WTC11 (cell line): ENCODE data around the gene APBA1. TPM values are rescaled to one million over a fixed set of nuclear protein-coding genes. Genes with fewer than 3 reads are reported as not detected.

Source experiments
- ATAC-seq: fragments of 200-7000 bp; cut with Tn5 transposase; 2 replicates; pipeline ENCODE4 v1.10.0; 2021; ENCODE audit warnings: mild to moderate bottlenecking, moderate library complexity
- CTCF ChIA-PET: fragments of 300-600 bp; sonication (Branson Sonifier 250); formaldehyde crosslinking; loops from one replicate; lab custom pipeline; 2021; ENCODE audit warnings: antibody characterized with exemption; lab: Charles Lee
- POLR2A ChIA-PET: fragments of 350-600 bp; sonication (Branson Sonifier 250); formaldehyde crosslinking; loops from one replicate; lab custom pipeline; 2021; ENCODE audit warnings: antibody characterized with exemption; lab: Charles Lee
- DNase-seq: peaks from one replicate; pipeline ENCODE4 v3.0.0; 2021; ENCODE audit warnings: low spot score
- H3K27ac Mint-ChIP-seq: 2 replicates; pipeline ENCODE4 v1.8.0; 2021; ENCODE audit warnings: mixed read lengths
- H3K27me3 Mint-ChIP-seq: 2 replicates; pipeline ENCODE4 v1.8.0; 2021; ENCODE audit warnings: low read depth, mild to moderate bottlenecking, moderate library complexity, mixed read lengths
- H3K36me3 Mint-ChIP-seq: 2 replicates; pipeline ENCODE4 v1.8.0; 2021; ENCODE audit warnings: mixed read lengths
- H3K4me1 Mint-ChIP-seq: 2 replicates; pipeline ENCODE4 v1.8.0; 2022; ENCODE audit warnings: mixed read lengths
- H3K4me3 Mint-ChIP-seq: 2 replicates; pipeline ENCODE4 v1.8.0; 2021; ENCODE audit warnings: mild to moderate bottlenecking, moderate library complexity, mixed read lengths
- H3K9me3 Mint-ChIP-seq: 2 replicates; pipeline ENCODE4 v1.8.0; 2021; ENCODE audit warnings: mixed read lengths
- GRHL2 ChIP-seq: fragments of 250-450 bp; sonication (Bioruptor Pico); IDR thresholded peaks from 2 replicates; pipeline ENCODE4 v1.8.0; 2022; ENCODE audit warnings: mild to moderate bottlenecking, moderate library complexity; ENCODE audit not compliant: insufficient replicate concordance, severe bottlenecking
- HMGA2 ChIP-seq: fragments of 250-450 bp; sonication (Bioruptor Pico); IDR thresholded peaks from 2 replicates; pipeline ENCODE4 v1.4.0; 2021; ENCODE audit warnings: mild to moderate bottlenecking, moderate library complexity
- MLX ChIP-seq: sonication (generic); formaldehyde crosslinking; IDR thresholded peaks from 2 replicates; pipeline ENCODE4 v1.8.1; 2023; ENCODE audit warnings: mild to moderate bottlenecking, missing genetic modification reagents, moderate library complexity
- NFE2L1 ChIP-seq: sonication (generic); formaldehyde crosslinking; IDR thresholded peaks from 2 replicates; pipeline ENCODE4 v1.8.1; 2023; ENCODE audit warnings: missing genetic modification reagents
- NR1H2 ChIP-seq: sonication (generic); formaldehyde crosslinking; IDR thresholded peaks from 2 replicates; pipeline ENCODE4 v1.9.0; 2021; ENCODE audit warnings: mild to moderate bottlenecking, moderate library complexity, missing genetic modification reagents
- NR2C2 ChIP-seq: sonication (generic); formaldehyde crosslinking; IDR thresholded peaks from 2 replicates; pipeline ENCODE4 v1.8.0; 2022; ENCODE audit warnings: mild to moderate bottlenecking, missing genetic modification reagents
- OVOL2 ChIP-seq: fragments of 250-450 bp; sonication (Bioruptor Pico); IDR thresholded peaks from 2 replicates; pipeline ENCODE4 v1.9.0; 2021; ENCODE audit warnings: mild to moderate bottlenecking, borderline replicate concordance
- RELA ChIP-seq: sonication (generic); formaldehyde crosslinking; IDR thresholded peaks from 2 replicates; pipeline ENCODE4 v1.8.1; 2022; ENCODE audit warnings: missing genetic modification reagents, mild to moderate bottlenecking, borderline replicate concordance
- SMAD4 ChIP-seq: sonication (generic); formaldehyde crosslinking; IDR thresholded peaks from 2 replicates; pipeline ENCODE4 v1.8.0; 2022; ENCODE audit warnings: mild to moderate bottlenecking, missing genetic modification reagents
- STAT6 ChIP-seq: sonication (generic); formaldehyde crosslinking; conservative IDR thresholded peaks from 2 replicates; pipeline ENCODE4 v1.8.1; 2023; ENCODE audit warnings: mild to moderate bottlenecking, low read depth, missing genetic modification reagents, moderate library complexity
- ZMAT4 ChIP-seq: fragments of 250-450 bp; sonication (Bioruptor Pico); IDR thresholded peaks from 2 replicates; pipeline ENCODE4 v1.9.0; 2021; ENCODE audit warnings: mild to moderate bottlenecking
- ZNF121 ChIP-seq: sonication (generic); formaldehyde crosslinking; IDR thresholded peaks from 2 replicates; pipeline ENCODE4 v1.8.0; 2023; ENCODE audit warnings: missing genetic modification reagents
- ZNF423 ChIP-seq: fragments of 250-450 bp; sonication (Bioruptor Pico); IDR thresholded peaks from 2 replicates; pipeline ENCODE4 v2.1.2; 2022; ENCODE audit warnings: mild to moderate bottlenecking, moderate library complexity
- total RNA-seq: library from RNA; stranded (reverse); gene quantifications from 3 replicates; pipeline ENCODE4 v1.2.3, GENCODE V29; 2021
- TF ChIP-seq, protein P1 (sequence below): sonication (generic); formaldehyde crosslinking; IDR thresholded peaks from 2 replicates; pipeline ENCODE4 v1.8.0; 2023; ENCODE audit warnings: mild to moderate bottlenecking, missing genetic modification reagents
- TF ChIP-seq, protein P2 (sequence below): sonication (generic); formaldehyde crosslinking; IDR thresholded peaks from 2 replicates; pipeline ENCODE4 v1.8.1; 2023; ENCODE audit warnings: mild to moderate bottlenecking, missing genetic modification reagents
- TF ChIP-seq, protein P3 (sequence below): sonication (generic); formaldehyde crosslinking; conservative IDR thresholded peaks from 2 replicates; pipeline ENCODE4 v1.8.1; 2022; ENCODE audit warnings: mild to moderate bottlenecking, missing genetic modification reagents
- TF ChIP-seq, protein P4 (sequence below): sonication (generic); formaldehyde crosslinking; IDR thresholded peaks from 2 replicates; pipeline ENCODE4 v1.8.0; 2023; ENCODE audit warnings: missing genetic modification reagents
- TF ChIP-seq, protein P5 (sequence below): sonication (generic); formaldehyde crosslinking; IDR thresholded peaks from 2 replicates; pipeline ENCODE4 v1.8.0; 2022; ENCODE audit warnings: mild to moderate bottlenecking, missing genetic modification reagents
- TF ChIP-seq, protein P6 (sequence below): sonication (generic); formaldehyde crosslinking; IDR thresholded peaks from 2 replicates; pipeline ENCODE4 v1.8.0; 2022; ENCODE audit warnings: mild to moderate bottlenecking, missing genetic modification reagents
- TF ChIP-seq, protein P7 (sequence below): fragments of 250-450 bp; sonication (Bioruptor Pico); IDR thresholded peaks from 2 replicates; pipeline ENCODE4 v1.8.0; 2021; ENCODE audit warnings: mild to moderate bottlenecking

Gene APBA1
- total RNA-seq, 1 experiment from 2014 or later: 0.94 TPM

DNA sequence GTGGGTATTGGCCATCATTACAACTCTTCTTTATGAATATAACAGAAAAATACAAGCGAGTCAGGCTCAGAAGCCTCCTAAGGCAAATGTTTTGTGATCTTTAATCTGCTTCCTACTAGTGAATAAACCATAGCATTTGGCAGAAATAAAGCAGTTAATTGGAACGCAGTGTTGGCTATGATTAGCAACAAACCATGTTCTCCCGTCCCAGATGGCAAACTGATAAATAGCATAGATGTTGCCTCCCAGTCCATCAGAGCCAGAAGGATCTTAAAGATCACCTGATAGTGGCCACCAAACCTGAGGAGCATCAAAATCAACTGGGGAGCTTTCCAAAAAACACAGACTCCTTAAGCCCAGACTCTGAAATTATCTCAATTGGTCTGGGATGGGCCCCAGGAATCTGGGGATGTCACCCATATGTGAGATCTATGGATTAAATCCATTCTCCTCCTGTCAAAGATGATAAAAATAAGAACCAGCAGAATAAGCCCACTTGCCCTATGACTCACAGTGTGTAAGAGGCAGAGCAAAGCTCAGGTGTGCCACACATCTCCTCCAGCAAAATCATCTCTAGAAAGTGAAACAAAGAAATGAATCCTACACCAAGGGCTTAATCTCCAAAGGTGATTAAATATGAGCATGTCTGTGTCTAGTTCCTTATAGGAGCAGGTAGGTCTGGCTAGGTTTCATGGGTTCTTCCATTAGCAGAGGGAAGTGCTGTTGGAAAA lies 50.3 kb downstream of the APBA1 start (continued):
- TF ChIP-seq, protein P1, sequence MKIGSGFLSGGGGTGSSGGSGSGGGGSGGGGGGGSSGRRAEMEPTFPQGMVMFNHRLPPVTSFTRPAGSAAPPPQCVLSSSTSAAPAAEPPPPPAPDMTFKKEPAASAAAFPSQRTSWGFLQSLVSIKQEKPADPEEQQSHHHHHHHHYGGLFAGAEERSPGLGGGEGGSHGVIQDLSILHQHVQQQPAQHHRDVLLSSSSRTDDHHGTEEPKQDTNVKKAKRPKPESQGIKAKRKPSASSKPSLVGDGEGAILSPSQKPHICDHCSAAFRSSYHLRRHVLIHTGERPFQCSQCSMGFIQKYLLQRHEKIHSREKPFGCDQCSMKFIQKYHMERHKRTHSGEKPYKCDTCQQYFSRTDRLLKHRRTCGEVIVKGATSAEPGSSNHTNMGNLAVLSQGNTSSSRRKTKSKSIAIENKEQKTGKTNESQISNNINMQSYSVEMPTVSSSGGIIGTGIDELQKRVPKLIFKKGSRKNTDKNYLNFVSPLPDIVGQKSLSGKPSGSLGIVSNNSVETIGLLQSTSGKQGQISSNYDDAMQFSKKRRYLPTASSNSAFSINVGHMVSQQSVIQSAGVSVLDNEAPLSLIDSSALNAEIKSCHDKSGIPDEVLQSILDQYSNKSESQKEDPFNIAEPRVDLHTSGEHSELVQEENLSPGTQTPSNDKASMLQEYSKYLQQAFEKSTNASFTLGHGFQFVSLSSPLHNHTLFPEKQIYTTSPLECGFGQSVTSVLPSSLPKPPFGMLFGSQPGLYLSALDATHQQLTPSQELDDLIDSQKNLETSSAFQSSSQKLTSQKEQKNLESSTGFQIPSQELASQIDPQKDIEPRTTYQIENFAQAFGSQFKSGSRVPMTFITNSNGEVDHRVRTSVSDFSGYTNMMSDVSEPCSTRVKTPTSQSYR: no peak
- TF ChIP-seq, protein P2, sequence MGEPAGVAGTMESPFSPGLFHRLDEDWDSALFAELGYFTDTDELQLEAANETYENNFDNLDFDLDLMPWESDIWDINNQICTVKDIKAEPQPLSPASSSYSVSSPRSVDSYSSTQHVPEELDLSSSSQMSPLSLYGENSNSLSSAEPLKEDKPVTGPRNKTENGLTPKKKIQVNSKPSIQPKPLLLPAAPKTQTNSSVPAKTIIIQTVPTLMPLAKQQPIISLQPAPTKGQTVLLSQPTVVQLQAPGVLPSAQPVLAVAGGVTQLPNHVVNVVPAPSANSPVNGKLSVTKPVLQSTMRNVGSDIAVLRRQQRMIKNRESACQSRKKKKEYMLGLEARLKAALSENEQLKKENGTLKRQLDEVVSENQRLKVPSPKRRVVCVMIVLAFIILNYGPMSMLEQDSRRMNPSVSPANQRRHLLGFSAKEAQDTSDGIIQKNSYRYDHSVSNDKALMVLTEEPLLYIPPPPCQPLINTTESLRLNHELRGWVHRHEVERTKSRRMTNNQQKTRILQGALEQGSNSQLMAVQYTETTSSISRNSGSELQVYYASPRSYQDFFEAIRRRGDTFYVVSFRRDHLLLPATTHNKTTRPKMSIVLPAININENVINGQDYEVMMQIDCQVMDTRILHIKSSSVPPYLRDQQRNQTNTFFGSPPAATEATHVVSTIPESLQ: no peak
- TF ChIP-seq ZNF423 (CRISPR knock-in tag) (no peak), NR2C2 (no peak), NFE2L1 (CRISPR knock-in tag) (no peak), STAT6 (CRISPR knock-in tag) (no peak), ZNF121 (CRISPR knock-in tag) (no peak)
- TF ChIP-seq, protein P3, sequence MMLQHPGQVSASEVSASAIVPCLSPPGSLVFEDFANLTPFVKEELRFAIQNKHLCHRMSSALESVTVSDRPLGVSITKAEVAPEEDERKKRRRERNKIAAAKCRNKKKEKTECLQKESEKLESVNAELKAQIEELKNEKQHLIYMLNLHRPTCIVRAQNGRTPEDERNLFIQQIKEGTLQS (CRISPR knock-in tag): no peak
- TF ChIP-seq, protein P4, sequence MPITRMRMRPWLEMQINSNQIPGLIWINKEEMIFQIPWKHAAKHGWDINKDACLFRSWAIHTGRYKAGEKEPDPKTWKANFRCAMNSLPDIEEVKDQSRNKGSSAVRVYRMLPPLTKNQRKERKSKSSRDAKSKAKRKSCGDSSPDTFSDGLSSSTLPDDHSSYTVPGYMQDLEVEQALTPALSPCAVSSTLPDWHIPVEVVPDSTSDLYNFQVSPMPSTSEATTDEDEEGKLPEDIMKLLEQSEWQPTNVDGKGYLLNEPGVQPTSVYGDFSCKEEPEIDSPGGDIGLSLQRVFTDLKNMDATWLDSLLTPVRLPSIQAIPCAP: no peak

DNA sequence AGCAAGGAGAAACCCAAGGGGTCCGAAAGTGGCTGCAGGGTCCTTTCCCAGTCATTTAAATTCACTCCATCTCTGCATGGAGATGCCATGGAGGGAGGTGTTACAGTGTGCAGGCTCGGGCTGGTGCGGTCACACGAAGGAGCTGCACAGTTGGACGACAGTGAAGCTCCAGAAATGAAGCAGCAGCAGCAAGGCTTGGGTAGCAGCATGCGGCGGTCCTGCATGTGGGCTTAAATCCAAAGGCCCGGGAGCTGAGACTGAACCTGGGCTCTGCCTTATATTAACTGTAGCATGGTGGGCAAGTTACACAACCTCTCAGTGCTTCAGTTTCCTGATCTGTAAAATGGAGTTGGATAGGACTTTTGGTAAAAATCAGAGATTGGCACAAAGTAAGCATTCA lies 51.4 kb downstream of the APBA1 start:
- H3K36me3 Mint-ChIP-seq: no peaks in the 10 kb centered on the region
- CTCF ChIA-PET: interaction anchor here (1.1 kb wide), 1 partner anchor 52 kb away, joined by 4 read pairs; the partner anchor contains the start of gene APBA1
- TF ChIP-seq, protein P5, sequence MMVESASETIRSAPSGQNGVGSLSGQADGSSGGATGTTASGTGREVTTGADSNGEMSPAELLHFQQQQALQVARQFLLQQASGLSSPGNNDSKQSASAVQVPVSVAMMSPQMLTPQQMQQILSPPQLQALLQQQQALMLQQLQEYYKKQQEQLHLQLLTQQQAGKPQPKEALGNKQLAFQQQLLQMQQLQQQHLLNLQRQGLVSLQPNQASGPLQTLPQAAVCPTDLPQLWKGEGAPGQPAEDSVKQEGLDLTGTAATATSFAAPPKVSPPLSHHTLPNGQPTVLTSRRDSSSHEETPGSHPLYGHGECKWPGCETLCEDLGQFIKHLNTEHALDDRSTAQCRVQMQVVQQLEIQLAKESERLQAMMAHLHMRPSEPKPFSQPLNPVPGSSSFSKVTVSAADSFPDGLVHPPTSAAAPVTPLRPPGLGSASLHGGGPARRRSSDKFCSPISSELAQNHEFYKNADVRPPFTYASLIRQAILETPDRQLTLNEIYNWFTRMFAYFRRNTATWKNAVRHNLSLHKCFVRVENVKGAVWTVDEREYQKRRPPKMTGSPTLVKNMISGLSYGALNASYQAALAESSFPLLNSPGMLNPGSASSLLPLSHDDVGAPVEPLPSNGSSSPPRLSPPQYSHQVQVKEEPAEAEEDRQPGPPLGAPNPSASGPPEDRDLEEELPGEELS (CRISPR knock-in tag): no peak
- TF ChIP-seq, protein P6, sequence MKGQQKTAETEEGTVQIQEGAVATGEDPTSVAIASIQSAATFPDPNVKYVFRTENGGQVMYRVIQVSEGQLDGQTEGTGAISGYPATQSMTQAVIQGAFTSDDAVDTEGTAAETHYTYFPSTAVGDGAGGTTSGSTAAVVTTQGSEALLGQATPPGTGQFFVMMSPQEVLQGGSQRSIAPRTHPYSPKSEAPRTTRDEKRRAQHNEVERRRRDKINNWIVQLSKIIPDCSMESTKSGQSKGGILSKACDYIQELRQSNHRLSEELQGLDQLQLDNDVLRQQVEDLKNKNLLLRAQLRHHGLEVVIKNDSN (CRISPR knock-in tag): no peak
- TF ChIP-seq OVOL2 (CRISPR knock-in tag) (no peak), GRHL2 (CRISPR knock-in tag) (no peak), HMGA2 (CRISPR knock-in tag) (no peak), MLX (CRISPR knock-in tag) (no peak), RELA (no peak), ZMAT4 (CRISPR knock-in tag) (no peak), SMAD4 (CRISPR knock-in tag) (no peak), NR1H2 (CRISPR knock-in tag) (no peak)
- TF ChIP-seq, protein P7, sequence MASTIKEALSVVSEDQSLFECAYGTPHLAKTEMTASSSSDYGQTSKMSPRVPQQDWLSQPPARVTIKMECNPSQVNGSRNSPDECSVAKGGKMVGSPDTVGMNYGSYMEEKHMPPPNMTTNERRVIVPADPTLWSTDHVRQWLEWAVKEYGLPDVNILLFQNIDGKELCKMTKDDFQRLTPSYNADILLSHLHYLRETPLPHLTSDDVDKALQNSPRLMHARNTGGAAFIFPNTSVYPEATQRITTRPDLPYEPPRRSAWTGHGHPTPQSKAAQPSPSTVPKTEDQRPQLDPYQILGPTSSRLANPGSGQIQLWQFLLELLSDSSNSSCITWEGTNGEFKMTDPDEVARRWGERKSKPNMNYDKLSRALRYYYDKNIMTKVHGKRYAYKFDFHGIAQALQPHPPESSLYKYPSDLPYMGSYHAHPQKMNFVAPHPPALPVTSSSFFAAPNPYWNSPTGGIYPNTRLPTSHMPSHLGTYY (CRISPR knock-in tag): no peak

More for the DNA sequence above, 51.4 kb downstream of the APBA1 start:
- H3K27me3 Mint-ChIP-seq: no peaks in the 10 kb centered on the region
- ATAC-seq (no peak), DNase-seq (no peak)
- H3K9me3 Mint-ChIP-seq: peaks cover 8% of the 10 kb centered on the region
- no peak overlapping the region for H3K4me3 Mint-ChIP-seq
- POLR2A ChIA-PET: no interaction called here
- peaks cover 7% of the 10 kb centered on the region for H3K4me1 Mint-ChIP-seq
- no peak overlapping the region for H3K27ac Mint-ChIP-seq
